ENCODE results near the gene CD1B.
"Not testable (repeated sequence)": the region's sequence is repeated elsewhere in the genome, so short reads cannot be mapped to it uniquely, and the experiment has no call there.

CD1B gene

GRCh38 chr1:158331481-158332150, at the start of gene CD1B:
Gene CD1B (minus strand): TSS chr1:158331531. CDS start chr1:158331423, 108 bp downstream.
- Histone ChIP-seq H3K27ac (ENCODE audit: low read length) (no peak within 1 kb of the TSS), H3K27me3 (ENCODE audit: low read depth, low read length) (no peaks in the 10 kb centered on the region)

GRCh38 chr1:158374860-158375259, 43.5 kb upstream of the CD1B start:
- Histone ChIP-seq H3K27me3 (ENCODE audit: low read depth, low read length) (no peaks in the 10 kb centered on the region), H3K36me3 (ENCODE audit: control insufficient read depth in 1 of 2, insufficient read depth in 2 of 2, low read length in 2 of 2) (no peaks in the 10 kb centered on the region), H3K9me3 (ENCODE audit: control insufficient read depth in 1 of 2, low read length in 2 of 2) (peaks cover 0 to 19% of the 10 kb centered on the region in 2 donors), H3K4me1 (ENCODE audit: control insufficient read depth in 1 of 2, insufficient read depth in 2 of 2, low read length in 2 of 2) (no peaks in the 10 kb centered on the region), H3K27ac (ENCODE audit: low read length) (no peak overlapping the region), H3K4me3 (ENCODE audit: low read depth in 1 of 2, low read length in 2 of 2) (no peak overlapping the region)

More at GRCh38 chr1:158331481-158332150, at the start of gene CD1B:
- Histone ChIP-seq H3K4me1 (ENCODE audit: control insufficient read depth in 1 of 2, insufficient read depth in 2 of 2, low read length in 2 of 2) (no peaks in the 10 kb centered on the region), H3K9me3 (ENCODE audit: control insufficient read depth in 1 of 2, low read length in 2 of 2) (no peaks in the 10 kb centered on the region), H3K36me3 (ENCODE audit: control insufficient read depth in 1 of 2, insufficient read depth in 2 of 2, low read length in 2 of 2) (no peaks in the 10 kb centered on the region), H3K4me3 (ENCODE audit: low read depth in 1 of 2, low read length in 2 of 2) (no peak within 1 kb of the TSS)

GRCh38 chr1:158374101-158374500, 42.8 kb upstream of the CD1B start:
- H3K36me3 ChIP-seq (ENCODE audit: control insufficient read depth in 1 of 2, insufficient read depth in 2 of 2, low read length in 2 of 2); H3K27me3 ChIP-seq (ENCODE audit: low read depth, low read length); H3K27ac ChIP-seq (ENCODE audit: low read length); H3K4me3 ChIP-seq (ENCODE audit: low read depth in 1 of 2, low read length in 2 of 2); H3K4me1 ChIP-seq (ENCODE audit: control insufficient read depth in 1 of 2, insufficient read depth in 2 of 2, low read length in 2 of 2): not testable (repeated sequence)
- H3K9me3 ChIP-seq (ENCODE audit: control insufficient read depth in 1 of 2, low read length in 2 of 2), result peaks cover 0 to 19% of the 10 kb centered on the region in 2 donors

- H3K27me3 ChIP-seq (ENCODE audit: low read depth, low read length), result no peaks in the 10 kb centered on the region
- no peaks in the 10 kb centered on the region for H3K4me1 ChIP-seq (ENCODE audit: control insufficient read depth in 1 of 2, insufficient read depth in 2 of 2, low read length in 2 of 2)
- H3K4me3 ChIP-seq (ENCODE audit: low read depth in 1 of 2, low read length in 2 of 2), result no peak overlapping the region
Measured at GRCh38 chr1:158371188-158371953, 40.0 kb upstream of the CD1B start.

GRCh38 chr1:158366783-158367182, 35.5 kb upstream of the CD1B start:
- no peak overlapping the region for H3K27ac ChIP-seq (ENCODE audit: low read length)
- peaks cover 0 to 10% of the 10 kb centered on the region in 2 donors for H3K9me3 ChIP-seq (ENCODE audit: control insufficient read depth in 1 of 2, low read length in 2 of 2)
- H3K27me3 ChIP-seq (ENCODE audit: low read depth, low read length), result no peaks in the 10 kb centered on the region
- H3K4me3 ChIP-seq (ENCODE audit: low read depth in 1 of 2, low read length in 2 of 2), result no peak overlapping the region
- H3K4me1 ChIP-seq (ENCODE audit: control insufficient read depth in 1 of 2, insufficient read depth in 2 of 2, low read length in 2 of 2), result no peaks in the 10 kb centered on the region
- H3K36me3 ChIP-seq (ENCODE audit: control insufficient read depth in 1 of 2, insufficient read depth in 2 of 2, low read length in 2 of 2), result no peaks in the 10 kb centered on the region

More at GRCh38 chr1:158371188-158371953, 40.0 kb upstream of the CD1B start:
- Histone ChIP-seq H3K36me3 (ENCODE audit: control insufficient read depth in 1 of 2, insufficient read depth in 2 of 2, low read length in 2 of 2) (no peaks in the 10 kb centered on the region), H3K27ac (ENCODE audit: low read length) (no peak overlapping the region), H3K9me3 (ENCODE audit: control insufficient read depth in 1 of 2, low read length in 2 of 2) (peaks cover 0 to 19% of the 10 kb centered on the region in 2 donors)

GRCh38 chr1:158362941-158363340, 31.6 kb upstream of the CD1B start:
- H3K27me3 ChIP-seq (ENCODE audit: low read depth, low read length), result no peaks in the 10 kb centered on the region
- no peaks in the 10 kb centered on the region for H3K9me3 ChIP-seq (ENCODE audit: control insufficient read depth in 1 of 2, low read length in 2 of 2)
- H3K27ac ChIP-seq (ENCODE audit: low read length), result no peak overlapping the region
- H3K36me3 ChIP-seq (ENCODE audit: control insufficient read depth in 1 of 2, insufficient read depth in 2 of 2, low read length in 2 of 2), result no peaks in the 10 kb centered on the region
- no peak overlapping the region for H3K4me3 ChIP-seq (ENCODE audit: low read depth in 1 of 2, low read length in 2 of 2)
- H3K4me1 ChIP-seq (ENCODE audit: control insufficient read depth in 1 of 2, insufficient read depth in 2 of 2, low read length in 2 of 2), result no peaks in the 10 kb centered on the region

- Histone ChIP-seq H3K4me1 (ENCODE audit: control insufficient read depth in 1 of 2, insufficient read depth in 2 of 2, low read length in 2 of 2) (no peaks in the 10 kb centered on the region), H3K4me3 (ENCODE audit: low read depth in 1 of 2, low read length in 2 of 2) (no peak overlapping the region), H3K27me3 (ENCODE audit: low read depth, low read length) (no peaks in the 10 kb centered on the region)
Measured at GRCh38 chr1:158362482-158362881, 31.2 kb upstream of the CD1B start.

GRCh38 chr1:158357441-158357840, 26.1 kb upstream of the CD1B start:
- H3K27me3 ChIP-seq (ENCODE audit: low read depth, low read length), result no peaks in the 10 kb centered on the region
- no peak overlapping the region for H3K27ac ChIP-seq (ENCODE audit: low read length)
- no peaks in the 10 kb centered on the region for H3K9me3 ChIP-seq (ENCODE audit: control insufficient read depth in 1 of 2, low read length in 2 of 2)
- H3K36me3 ChIP-seq (ENCODE audit: control insufficient read depth in 1 of 2, insufficient read depth in 2 of 2, low read length in 2 of 2), result no peaks in the 10 kb centered on the region
- no peak overlapping the region for H3K4me3 ChIP-seq (ENCODE audit: low read depth in 1 of 2, low read length in 2 of 2)
- no peaks in the 10 kb centered on the region for H3K4me1 ChIP-seq (ENCODE audit: control insufficient read depth in 1 of 2, insufficient read depth in 2 of 2, low read length in 2 of 2)

More at GRCh38 chr1:158362482-158362881, 31.2 kb upstream of the CD1B start:
- no peaks in the 10 kb centered on the region for H3K36me3 ChIP-seq (ENCODE audit: control insufficient read depth in 1 of 2, insufficient read depth in 2 of 2, low read length in 2 of 2)
- H3K9me3 ChIP-seq (ENCODE audit: control insufficient read depth in 1 of 2, low read length in 2 of 2), result no peaks in the 10 kb centered on the region
- H3K27ac ChIP-seq (ENCODE audit: low read length), result no peak overlapping the region

- Histone ChIP-seq H3K36me3 (ENCODE audit: control insufficient read depth in 1 of 2, insufficient read depth in 2 of 2, low read length in 2 of 2) (no peaks in the 10 kb centered on the region), H3K4me1 (ENCODE audit: control insufficient read depth in 1 of 2, insufficient read depth in 2 of 2, low read length in 2 of 2) (no peaks in the 10 kb centered on the region), H3K27me3 (ENCODE audit: low read depth, low read length) (no peaks in the 10 kb centered on the region), H3K4me3 (ENCODE audit: low read depth in 1 of 2, low read length in 2 of 2) (no peak overlapping the region), H3K9me3 (ENCODE audit: control insufficient read depth in 1 of 2, low read length in 2 of 2) (no peaks in the 10 kb centered on the region), H3K27ac (ENCODE audit: low read length) (no peak overlapping the region)
Measured at GRCh38 chr1:158356616-158357015, 25.3 kb upstream of the CD1B start.

- Histone ChIP-seq H3K9me3 (ENCODE audit: control insufficient read depth in 1 of 2, low read length in 2 of 2) (no peaks in the 10 kb centered on the region), H3K27me3 (ENCODE audit: low read depth, low read length) (no peaks in the 10 kb centered on the region), H3K27ac (ENCODE audit: low read length) (no peak overlapping the region), H3K4me1 (ENCODE audit: control insufficient read depth in 1 of 2, insufficient read depth in 2 of 2, low read length in 2 of 2) (no peaks in the 10 kb centered on the region), H3K4me3 (ENCODE audit: low read depth in 1 of 2, low read length in 2 of 2) (no peak overlapping the region), H3K36me3 (ENCODE audit: control insufficient read depth in 1 of 2, insufficient read depth in 2 of 2, low read length in 2 of 2) (no peaks in the 10 kb centered on the region)
Measured at GRCh38 chr1:158355773-158356285, 24.5 kb upstream of the CD1B start.

GRCh38 chr1:158354255-158354654, 22.9 kb upstream of the CD1B start:
- Histone ChIP-seq H3K27ac (ENCODE audit: low read length) (no peak overlapping the region), H3K27me3 (ENCODE audit: low read depth, low read length) (no peaks in the 10 kb centered on the region), H3K4me1 (ENCODE audit: control insufficient read depth in 1 of 2, insufficient read depth in 2 of 2, low read length in 2 of 2) (no peaks in the 10 kb centered on the region), H3K4me3 (ENCODE audit: low read depth in 1 of 2, low read length in 2 of 2) (no peak overlapping the region), H3K9me3 (ENCODE audit: control insufficient read depth in 1 of 2, low read length in 2 of 2) (no peaks in the 10 kb centered on the region), H3K36me3 (ENCODE audit: control insufficient read depth in 1 of 2, insufficient read depth in 2 of 2, low read length in 2 of 2) (no peaks in the 10 kb centered on the region)

All from muscle layer of duodenum (tissue), 2 donors.